T-helper 2 cell treated with Interferon-gamma antibody and Interleukin-4, amounts not matched to agents 100 ng/mL and 5 ng/mL, for 36 hours (primary cell): Measurements from ENCODE around the gene ARG2. TPM values are rescaled to one million over a fixed set of nuclear protein-coding genes. Genes with fewer than 3 reads are reported as not detected.

Source experiments
- intact Hi-C: fragments of 100-400 bp; cut with micrococcal nuclease; formaldehyde crosslinking; loops from one replicate; pipeline ENCODE4 v1.15.1; 2023
- total RNA-seq: library from RNA; stranded (reverse); gene quantifications from 2 replicates; pipeline ENCODE4 v1.2.3, GENCODE V29; 2022

ARG2 gene
- total RNA-seq, 1 donor from 2014 or later = 9.7 TPM

DNA sequence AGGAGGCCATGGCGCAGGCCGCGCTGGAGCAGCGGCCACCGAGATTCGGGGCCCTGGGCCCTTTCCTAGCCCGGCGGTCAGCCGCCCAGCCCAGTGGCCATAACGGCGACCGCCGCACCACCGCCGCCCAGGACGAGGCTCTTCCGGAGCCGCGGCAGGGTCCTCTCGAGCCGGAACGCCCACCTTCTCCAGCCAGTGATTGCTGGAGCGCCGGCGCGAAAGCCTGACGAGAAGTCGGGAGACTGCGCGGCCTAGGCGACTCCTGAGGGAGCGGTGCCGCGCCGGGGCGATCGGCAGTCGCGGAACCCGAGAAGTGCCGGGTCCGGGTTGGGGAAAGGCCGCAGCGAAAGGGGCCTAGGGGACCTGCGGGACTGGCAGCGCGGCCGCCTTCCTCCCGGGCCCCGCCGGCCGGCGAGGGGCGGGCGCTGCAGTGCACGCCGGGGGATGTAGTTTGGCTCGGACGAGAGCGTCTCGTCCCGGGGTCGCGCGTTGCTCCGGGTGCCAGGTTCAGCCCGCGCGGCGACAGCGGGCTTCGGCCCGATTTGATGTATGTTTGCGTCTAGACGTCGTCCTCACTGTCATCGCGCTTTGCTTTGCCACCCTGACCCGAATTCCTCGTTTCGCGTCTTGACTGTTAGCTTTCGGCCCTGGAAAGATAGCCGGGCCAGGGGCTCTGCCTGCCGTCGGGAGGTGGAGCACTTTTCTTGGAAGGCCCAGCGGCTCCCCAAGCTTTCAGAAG lies 54.9 kb downstream of the ARG2 start, which contains the start of gene VTI1B:
Gene VTI1B, minus strand, starts transcription at position 153 of the 739 bp plus-strand sequence. Its CDS starts 143 bp downstream, at position 10.
- intact Hi-C loops = loop anchor here (1.0 to 2.0 kb wide), 4 partner anchors 21 to 314 kb away; partner anchors contain the start of genes ARG2, EIF2S1, RDH11 and ZFYVE26

DNA sequence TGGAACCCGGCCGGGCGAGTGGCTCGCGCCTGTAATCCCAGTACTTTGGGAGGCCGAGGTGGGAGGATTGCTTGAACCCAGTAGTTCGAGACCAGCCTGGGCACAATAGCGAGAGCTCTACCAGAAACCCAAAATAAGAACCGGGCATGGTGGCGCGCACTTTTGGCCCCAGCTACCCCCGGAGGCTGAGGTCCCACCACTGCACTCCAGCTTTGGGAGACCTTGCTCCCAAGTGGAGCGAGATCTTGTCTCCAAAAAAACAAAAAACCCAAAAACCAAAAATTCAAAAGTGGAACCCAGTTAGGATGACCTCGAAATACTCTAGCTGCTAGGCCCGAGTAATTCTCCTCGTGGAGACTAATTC lies 55.5 kb downstream of the ARG2 start:
- intact Hi-C loops = loop anchor here (2.0 kb wide), 1 partner anchor 56 kb away; the partner anchor contains the start of gene ARG2

DNA sequence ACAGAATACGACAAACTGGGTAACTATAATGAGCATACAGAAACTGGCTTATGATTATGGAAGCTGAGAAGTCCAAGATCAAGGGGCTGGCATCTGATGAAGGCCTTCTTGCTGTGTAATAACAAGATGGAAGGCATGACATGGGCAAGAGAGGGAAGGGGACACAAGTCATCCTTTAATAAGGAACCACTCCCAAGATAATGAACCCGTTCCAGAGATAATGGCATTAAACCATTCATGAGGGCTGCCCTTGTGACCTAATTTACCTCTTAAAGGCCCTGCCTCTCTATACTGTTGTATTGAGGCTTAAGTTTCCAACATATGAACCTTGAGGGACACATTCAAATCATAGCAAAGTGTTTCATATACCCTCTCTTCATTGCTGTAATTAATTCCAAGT lies 59.3 kb downstream of the ARG2 start:
- intact Hi-C loops = no loop called here

DNA sequence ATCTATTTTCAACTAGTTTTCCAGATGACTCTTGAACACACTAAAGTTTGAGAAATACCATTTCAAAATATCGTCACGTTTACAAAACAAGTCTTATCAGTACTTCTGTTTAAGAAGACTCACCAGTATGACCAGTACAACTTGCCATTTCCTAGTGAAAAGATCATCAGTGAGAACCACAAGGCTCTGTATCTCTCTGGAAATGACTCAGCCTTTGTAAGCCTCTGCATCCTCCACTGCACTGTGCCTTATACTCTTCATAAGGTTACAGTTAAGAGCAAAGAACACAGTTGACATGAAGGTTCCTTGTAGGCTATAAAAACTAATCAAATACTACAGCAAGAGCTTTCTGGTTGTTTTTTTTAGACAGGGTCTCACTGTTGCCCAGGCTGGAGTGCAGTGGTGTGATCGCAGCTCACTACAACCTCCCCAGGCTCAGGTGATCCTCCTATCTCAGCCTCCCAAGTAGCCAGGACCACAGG lies 60.4 kb downstream of the ARG2 start:
- intact Hi-C loops = loop anchor here (1.0 kb wide), 1 partner anchor 15 kb away; the partner anchor contains the start of gene RDH11

DNA sequence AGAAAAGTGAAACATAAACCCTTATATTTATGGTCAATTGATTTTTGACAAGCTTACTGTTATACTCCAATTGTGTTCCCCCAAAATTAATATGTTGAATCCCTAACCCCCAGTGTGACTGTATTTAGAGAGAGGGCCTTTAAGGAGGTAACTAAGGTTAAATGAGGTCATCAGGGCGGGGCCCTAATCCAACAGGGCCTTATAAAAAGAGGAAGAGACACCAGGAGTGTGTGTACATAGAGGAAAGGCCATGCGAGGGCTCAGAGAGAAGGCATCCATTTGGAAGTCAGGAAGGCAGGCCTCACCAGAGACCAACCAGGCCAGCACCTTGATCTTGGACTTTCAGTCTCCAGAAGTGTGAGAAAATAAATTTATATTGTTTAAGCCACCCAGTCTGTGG lies 61.2 kb downstream of the ARG2 start:
- intact Hi-C loops = loop anchor here (1.0 kb wide), 1 partner anchor 14 kb away; the partner anchor contains the start of gene RDH11

DNA sequence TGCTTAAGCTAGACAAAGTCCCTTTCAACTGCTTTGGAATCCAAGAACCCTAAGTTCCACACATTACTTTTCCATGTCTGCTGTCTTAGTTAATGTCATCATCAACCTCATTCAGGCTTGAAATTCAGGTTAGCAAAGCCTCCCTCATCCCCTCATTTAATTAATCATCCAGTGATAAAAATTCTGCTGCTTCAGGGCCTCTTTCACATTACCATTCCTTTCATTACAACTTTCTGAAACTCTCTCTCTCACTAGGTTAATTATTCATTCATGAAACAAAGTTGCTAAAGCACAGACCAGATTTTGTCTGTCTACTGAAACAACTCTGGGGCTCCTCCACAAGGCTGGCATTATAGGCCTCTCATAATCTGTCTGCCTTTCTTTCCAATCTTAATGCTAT lies 64.1 kb downstream of the ARG2 start:
- intact Hi-C loops = no loop called here

DNA sequence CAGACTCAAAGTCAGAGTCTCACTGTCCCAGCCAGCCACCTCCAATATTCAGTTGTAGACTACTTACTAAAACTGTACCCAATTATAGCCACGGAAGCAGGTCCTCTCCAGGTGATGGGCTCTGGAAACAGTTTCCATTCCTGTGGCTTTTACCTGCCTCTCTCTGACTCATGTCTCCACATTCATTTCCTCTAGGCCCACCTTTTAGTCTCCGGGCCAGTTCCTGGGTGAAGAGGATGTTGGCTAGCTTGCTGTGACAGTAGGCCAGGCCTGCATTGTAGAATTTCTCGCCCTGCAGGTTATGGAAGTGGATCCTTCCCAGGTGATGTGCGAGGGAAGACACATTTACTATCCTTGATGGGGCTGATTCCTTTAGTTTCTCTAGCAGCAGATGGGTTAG lies 70.3 kb downstream of the ARG2 start:
- intact Hi-C loops = loop anchor here (10.0 kb wide), 1 partner anchor 1925 kb away; the partner anchor contains the start of gene SUSD6

DNA sequence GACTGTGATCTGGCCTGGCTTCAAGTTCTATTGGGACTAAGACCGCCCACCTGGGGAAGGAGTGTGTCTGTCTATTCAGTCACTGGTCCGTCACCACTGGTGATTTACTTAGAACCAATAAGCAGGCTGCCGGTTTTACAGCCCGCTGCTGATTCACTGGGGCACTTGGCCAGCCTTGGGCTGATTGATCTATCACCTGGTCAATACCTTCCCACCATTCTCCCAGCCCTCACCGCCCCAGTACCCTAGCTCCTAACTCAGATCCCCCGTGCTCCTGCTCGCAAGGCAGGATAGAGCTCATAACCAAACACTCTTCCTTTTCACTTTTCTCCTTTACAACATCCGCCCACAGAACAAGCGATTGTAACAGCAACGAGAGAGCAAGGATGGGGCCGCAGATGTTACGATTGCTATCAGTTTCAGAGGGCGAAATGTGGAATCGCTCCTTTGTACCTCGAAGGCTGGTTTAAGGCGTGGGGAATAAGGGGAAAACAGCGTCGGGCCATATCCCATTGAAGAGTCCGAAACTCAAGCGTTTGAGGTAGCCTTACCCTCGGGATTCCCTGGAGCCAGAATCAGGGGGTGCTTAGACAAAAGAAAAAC lies 75.2 kb downstream of the ARG2 start:
- intact Hi-C loops = loop anchor here (1.0 to 10.0 kb wide), 9 partner anchors 15 to 1920 kb away; partner anchors contain the start of genes ARG2, EIF2S1, PALS1 and PIGH

DNA sequence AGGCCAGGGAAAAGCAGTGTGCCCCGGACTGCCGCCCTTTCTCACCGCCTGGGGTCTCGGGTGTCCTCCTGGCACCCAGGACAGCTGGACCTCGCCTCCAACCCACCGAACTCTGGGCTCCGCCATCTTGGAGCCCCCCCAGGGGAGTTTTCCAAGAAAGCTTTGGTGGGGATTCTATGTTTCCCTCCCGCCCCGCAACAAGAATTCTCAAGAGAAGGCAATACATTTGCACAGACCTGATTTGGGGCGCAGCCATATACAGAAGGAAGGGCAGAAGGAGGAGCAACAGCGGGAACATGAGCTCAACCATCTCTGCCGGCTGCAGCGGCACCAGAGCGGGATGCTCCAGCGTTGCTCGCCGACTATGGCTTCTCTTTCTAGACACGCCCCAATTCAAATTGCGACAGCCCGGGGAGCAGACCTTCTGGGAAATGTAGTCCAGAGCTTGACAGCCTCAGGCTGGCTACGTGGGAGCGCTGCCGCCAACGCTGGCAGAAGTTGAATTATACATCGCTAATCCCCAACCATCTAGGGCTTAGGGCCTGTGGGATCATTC lies 75.8 kb downstream of the ARG2 start, which contains the start of gene RDH11:
Gene RDH11, minus strand, starts transcription at position 371 of the 556 bp plus-strand sequence. Its CDS starts 61 bp downstream, at position 310.
- intact Hi-C loops = loop anchor here (1.0 to 10.0 kb wide), 9 partner anchors 15 to 1919 kb away; partner anchors contain the start of genes ARG2, EIF2S1, PALS1 and PIGH

DNA sequence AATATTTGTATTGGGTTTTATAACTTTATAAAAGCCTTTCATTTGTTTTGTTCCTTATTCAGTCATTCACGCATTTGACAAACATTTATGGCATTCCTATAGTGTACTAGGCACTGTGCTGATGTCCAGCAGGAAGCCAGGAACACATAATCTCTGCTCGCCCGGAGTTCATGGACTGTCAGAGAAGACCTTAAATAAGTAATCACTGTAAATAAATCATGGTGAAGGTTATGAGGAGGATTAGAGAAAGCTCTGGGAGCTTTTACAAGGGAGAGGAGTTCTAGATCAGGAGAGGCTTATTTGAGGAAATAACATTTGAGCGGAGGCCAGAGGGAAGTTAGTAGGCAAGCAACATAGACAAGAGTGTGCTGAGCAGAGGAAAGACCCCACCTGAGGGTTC lies 77.3 kb downstream of the ARG2 start:
- intact Hi-C loops = loop anchor here (10.0 kb wide), 1 partner anchor 1918 kb away; the partner anchor contains the start of gene SUSD6

DNA sequence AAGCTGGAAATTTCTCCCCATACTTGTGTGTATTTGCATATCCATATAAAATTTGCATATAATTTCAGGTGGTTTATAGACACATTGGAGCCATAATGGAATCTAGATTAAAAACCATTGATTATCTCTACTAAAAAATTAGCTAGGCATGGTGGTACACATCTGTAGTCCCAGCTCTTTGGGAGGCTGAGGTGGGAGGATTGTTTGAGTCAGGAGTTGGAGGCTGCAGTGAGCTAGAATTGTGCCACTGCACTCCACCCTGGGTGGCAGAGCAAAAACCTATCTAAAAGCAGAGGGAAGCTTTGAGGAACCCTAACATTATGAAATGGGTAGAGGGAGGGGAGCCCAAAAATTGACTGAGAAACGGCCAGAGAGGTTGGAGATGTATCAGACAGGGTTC lies 78.5 kb downstream of the ARG2 start:
- intact Hi-C loops = loop anchor here (10.0 kb wide), 1 partner anchor 1917 kb away; the partner anchor contains the start of gene SUSD6

Other genes with a start within 250 kb of the ARG2 start
- 0.18 TPM in 2 replicates for gene PLEK2, start 207.8 kb upstream of the ARG2 start, total RNA-seq
- 18.4 and 19.4 TPM in 2 replicates for gene TMEM229B, start 131.2 kb upstream of the ARG2 start, total RNA-seq
- 0.61 and 0.64 TPM in 2 replicates for gene PLEKHH1, start 86.6 kb upstream of the ARG2 start, total RNA-seq
- 17.1 and 17.8 TPM in 2 replicates for gene PIGH, start 19.7 kb upstream of the ARG2 start, total RNA-seq
- gene VTI1B, start 54.7 kb downstream of the ARG2 start, total RNA-seq = 79.2 and 81.1 TPM in 2 replicates
- 44.2 and 46.6 TPM in 2 replicates for gene RDH11, start 75.8 kb downstream of the ARG2 start, total RNA-seq
- not detected in 2 replicates for gene RDH12, start 82.0 kb downstream of the ARG2 start, total RNA-seq
- 19.3 and 19.4 TPM in 2 replicates for gene ZFYVE26, start 196.7 kb downstream of the ARG2 start, total RNA-seq
- 28.3 and 31.7 TPM in 2 replicates for gene RAD51B, start 199.9 kb downstream of the ARG2 start, total RNA-seq